Prostate gland (tissue), 2 donors: Measurements from ENCODE around the gene RYR2. TPM values are rescaled to one million over a fixed set of nuclear protein-coding genes. Genes with fewer than 3 reads are reported as not detected.

Source experiments
- DNase-seq: peaks from one replicate; pipeline ENCODE4 v3.0.0-alpha.2; 2019; ENCODE audit warnings: low spot score
- H3K27ac ChIP-seq, 2 donors: fragments of 200-600 bp; sonication (generic); 2 replicates each; pipeline ENCODE4 v1.5.1; 2017 to 2019
- H3K27me3 ChIP-seq: fragments of 200-600 bp; sonication (generic); replicated peaks from 2 replicates; pipeline ENCODE4 v1.5.1; 2019; ENCODE audit not compliant: insufficient read depth
- H3K36me3 ChIP-seq, 2 donors: fragments of 200-600 bp; sonication (generic); 1 replicate in 1 of 2; 2 replicates in 1 of 2; pipeline versions ENCODE4 v1.5.1 to v1.8.1; 2017 to 2019
- H3K4me1 ChIP-seq: fragments of 200-600 bp; sonication (generic); replicated peaks from 2 replicates; pipeline ENCODE4 v1.5.1; 2019
- H3K4me3 ChIP-seq, 2 donors: fragments of 200-600 bp; sonication (generic); 2 replicates each; pipeline ENCODE4 v1.5.1; 2017 to 2019
- H3K9me3 ChIP-seq: fragments of 200-600 bp; sonication (generic); 2 replicates; pipeline ENCODE4 v1.5.1; 2017
- CTCF ChIP-seq, 4 experiments: fragments of 200-600 bp in 2 of 4; fragments of 450-650 bp in 2 of 4; sonication (generic) in 2 of 4; IDR thresholded peaks; 1 replicate in 3 of 4; 2 replicates in 1 of 4; pipeline ENCODE4 v1.5.1; 2016 to 2019; ENCODE audit warnings: antibody characterized with exemption in 4 of 4, mild to moderate bottlenecking in 2 of 4, moderate library complexity in 2 of 4
- POLR2A ChIP-seq: fragments of 450-650 bp; IDR thresholded peaks from one replicate; pipeline ENCODE4 v1.6.1; 2016; ENCODE audit warnings: antibody characterized with exemption, mild to moderate bottlenecking
- POLR2AphosphoS5 ChIP-seq: sonication (generic); formaldehyde crosslinking; IDR thresholded peaks from one replicate; pipeline ENCODE4 v1.6.1; 2017; ENCODE audit warnings: antibody characterized with exemption
- WGBS: methylation state at CpG from one replicate; pipeline ENCODE4 v1.1.5; 2018; 5-methylcytosine and 5-hydroxymethylcytosine counted together
- intact Hi-C: fragments of 100-400 bp; cut with DNase I; formaldehyde crosslinking; loops from one replicate; pipeline ENCODE4 v1.14.2; 2022
- total RNA-seq, 2 donors: library from RNA; depleted of rRNA; stranded (reverse); fragments of >200 nt; gene quantifications; one replicate each; pipeline ENCODE4 v1.1.0, GENCODE V29; 2016

Gene RYR2
- total RNA-seq, 2 donors from 2014 or later = 2.9 to 6.7 TPM

- Histone ChIP-seq H3K27me3 (no peaks in the 10 kb centered on the region), H3K9me3 (no peaks in the 10 kb centered on the region), H3K4me1 (no peaks in the 10 kb centered on the region), H3K4me3 (no peak overlapping the region), H3K36me3 (no peaks in the 10 kb centered on the region), H3K27ac (no peak overlapping the region)
- intact Hi-C loops = no loop called here
- DNase-seq = no peak
- TF ChIP-seq POLR2A = no peak
- no peak for TF ChIP-seq CTCF (IDR thresholded peaks at IDR 0.05)
- WGBS = 87% methylated on average over 1 of the region's 1 CpG
Observed at GRCh38 chr1:237553078-237553477, 511.1 kb downstream of the RYR2 start.

DNA sequence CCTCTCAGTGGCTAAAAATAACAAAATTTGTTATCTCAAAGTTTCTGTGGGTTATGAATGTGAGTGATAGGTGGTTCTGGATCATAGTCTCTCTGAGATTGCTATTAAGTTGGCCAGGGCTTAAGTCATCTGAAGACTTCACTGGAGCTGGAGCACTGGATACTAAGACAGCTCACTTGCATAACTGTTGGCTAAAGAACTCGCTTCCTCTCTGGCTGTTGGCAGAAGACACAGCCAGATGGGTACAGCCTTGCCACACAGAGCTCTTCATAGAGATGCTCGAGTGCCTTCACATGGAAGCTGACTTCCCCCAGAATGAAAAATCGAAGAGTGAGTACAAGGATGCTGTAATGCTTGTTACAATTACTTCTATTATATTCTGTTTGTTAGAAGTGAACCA lies 514.9 kb downstream of the RYR2 start:
- no peak for TF ChIP-seq CTCF (IDR thresholded peaks at IDR 0.05)
- TF ChIP-seq POLR2AphosphoS5 = no peak
- TF ChIP-seq POLR2A = no peak

DNA sequence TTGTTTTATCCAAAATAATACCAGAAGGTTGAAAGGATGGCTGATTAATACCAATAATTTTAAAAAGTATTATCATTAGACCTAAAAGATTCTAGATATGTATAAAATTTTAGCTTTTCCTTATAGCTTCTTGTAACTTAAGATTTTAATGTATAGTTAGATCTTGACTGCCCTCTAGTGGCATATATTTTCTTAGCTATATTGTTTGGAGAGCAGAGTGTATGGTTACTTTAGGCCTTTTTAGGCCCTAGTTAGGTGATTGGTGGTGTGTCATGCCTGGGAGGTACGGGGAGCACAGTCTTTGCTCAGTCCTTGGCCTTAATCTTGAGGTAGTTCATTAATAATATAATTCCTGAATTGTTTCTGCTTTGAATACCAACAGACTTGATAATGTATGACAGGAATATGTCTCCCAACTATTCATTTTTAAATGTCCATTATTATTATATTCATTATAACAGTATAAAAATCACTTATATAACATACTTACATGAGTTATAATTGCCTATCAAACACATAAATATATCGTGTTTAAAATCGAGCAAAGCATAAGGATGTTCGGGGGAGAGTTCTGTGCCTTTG lies 520.3 kb downstream of the RYR2 start:
- Histone ChIP-seq H3K4me1 (no peaks in the 10 kb centered on the region), H3K27me3 (no peaks in the 10 kb centered on the region), H3K9me3 (no peaks in the 10 kb centered on the region), H3K27ac (no peak overlapping the region), H3K36me3 (no peaks in the 10 kb centered on the region), H3K4me3 (no peak overlapping the region)
- TF ChIP-seq CTCF (IDR thresholded peaks at IDR 0.05) (peak; percentile 42 to 51 (median 45)), POLR2A (no peak)
- DNase-seq = peak; percentile 7
- intact Hi-C loops = loop anchor here (10.0 kb wide), 1 partner anchor 958 kb away; the partner anchor contains the start of gene HEATR1
- WGBS = 66% methylated on average over 4 of the region's 4 CpGs

More for the DNA sequence above, 514.9 kb downstream of the RYR2 start:
- Histone ChIP-seq H3K4me3 (no peak overlapping the region), H3K9me3 (no peaks in the 10 kb centered on the region), H3K36me3 (no peaks in the 10 kb centered on the region), H3K27me3 (no peaks in the 10 kb centered on the region), H3K27ac (no peak overlapping the region), H3K4me1 (no peaks in the 10 kb centered on the region)
- WGBS = 79% methylated on average over 3 of the region's 3 CpGs
- intact Hi-C loops = no loop called here
- no peak for DNase-seq

- Histone ChIP-seq H3K9me3 (no peaks in the 10 kb centered on the region), H3K4me3 (no peak overlapping the region), H3K27ac (no peak overlapping the region), H3K36me3 (no peaks in the 10 kb centered on the region), H3K4me1 (no peaks in the 10 kb centered on the region), H3K27me3 (no peaks in the 10 kb centered on the region)
- TF ChIP-seq POLR2A (no peak), POLR2AphosphoS5 (no peak), CTCF (IDR thresholded peaks at IDR 0.05) (no peak)
- no peak for DNase-seq
- WGBS = 53% methylated on average over 7 of the region's 7 CpGs
- intact Hi-C loops = loop anchor here (10.0 kb wide), 1 partner anchor 960 kb away; the partner anchor contains the start of gene HEATR1
Observed at GRCh38 chr1:237565236-237565635, 523.3 kb downstream of the RYR2 start.

DNA sequence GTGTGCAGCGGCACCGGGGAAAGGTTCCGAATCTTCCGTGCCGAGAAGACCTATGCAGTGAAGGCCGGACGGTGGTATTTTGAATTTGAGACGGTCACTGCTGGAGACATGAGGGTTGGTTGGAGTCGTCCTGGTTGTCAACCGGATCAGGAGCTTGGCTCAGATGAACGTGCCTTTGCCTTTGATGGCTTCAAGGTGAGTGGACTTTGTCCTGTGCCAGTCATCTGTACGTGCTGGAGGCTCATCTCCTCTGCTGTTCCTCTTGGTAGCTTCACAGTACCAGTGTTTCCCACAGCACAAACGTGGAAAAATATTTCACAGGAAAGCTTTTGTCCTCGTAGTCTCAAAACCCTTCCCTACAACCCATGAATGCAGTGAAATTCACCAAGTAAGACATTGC lies 524.6 kb downstream of the RYR2 start:
- no peak for DNase-seq
- H3K4me1 ChIP-seq = no peaks in the 10 kb centered on the region
- H3K36me3 ChIP-seq = no peaks in the 10 kb centered on the region
- H3K27me3 ChIP-seq = no peaks in the 10 kb centered on the region
- no peaks in the 10 kb centered on the region for H3K9me3 ChIP-seq
- no peak overlapping the region for H3K4me3 ChIP-seq
- WGBS = 85% methylated on average over 14 of the region's 14 CpGs
- intact Hi-C loops = loop anchor here (10.0 kb wide), 1 partner anchor 962 kb away; the partner anchor contains the start of gene HEATR1
- TF ChIP-seq POLR2A (no peak), CTCF (IDR thresholded peaks at IDR 0.05) (no peak), POLR2AphosphoS5 (no peak)
- no peak overlapping the region for H3K27ac ChIP-seq
